ENCODE data around the gene FNTB.

The FNTB gene

GRCh38 chr14:64952598-64953309, 33.9 kb upstream of the FNTB start:
- no peak for DNase-seq (ENCODE audit: low read depth in 2 of 2)

GRCh38 chr14:64953310-64953654, 33.4 kb upstream of the FNTB start:
- no peak for DNase-seq (ENCODE audit: low read depth in 2 of 2)

- DNase-seq (ENCODE audit: low read depth in 2 of 2): no peak
Measured at GRCh38 chr14:64953661-64954060, 33.0 kb upstream of the FNTB start.

- DNase-seq (ENCODE audit: low read depth in 2 of 2): no peak
Measured at GRCh38 chr14:64954491-64955240, 32.0 kb upstream of the FNTB start.

- DNase-seq (ENCODE audit: low read depth in 2 of 2): no peak
Measured at GRCh38 chr14:64955297-64955696, 31.4 kb upstream of the FNTB start.

- no peak for DNase-seq (ENCODE audit: low read depth in 2 of 2)
Measured at GRCh38 chr14:64956697-64957406, 29.8 kb upstream of the FNTB start.

- no peak for DNase-seq (ENCODE audit: low read depth in 2 of 2)
Measured at GRCh38 chr14:64958201-64958600, 28.5 kb upstream of the FNTB start.

- no peak for DNase-seq (ENCODE audit: low read depth in 2 of 2)
Measured at GRCh38 chr14:64958743-64959142, 28.0 kb upstream of the FNTB start.

- DNase-seq (ENCODE audit: low read depth in 2 of 2): no peak
Measured at GRCh38 chr14:64960762-64961276, 25.9 kb upstream of the FNTB start.

GRCh38 chr14:64963611-64964010, 23.1 kb upstream of the FNTB start:
- no peak for DNase-seq (ENCODE audit: low read depth in 2 of 2)

GRCh38 chr14:64965356-64966000, 21.2 kb upstream of the FNTB start:
- no peak for DNase-seq (ENCODE audit: low read depth in 2 of 2)

GRCh38 chr14:64966976-64967375, 19.7 kb upstream of the FNTB start:
- no peak for DNase-seq (ENCODE audit: low read depth in 2 of 2)

GRCh38 chr14:64968167-64968566, 18.5 kb upstream of the FNTB start:
- DNase-seq (ENCODE audit: low read depth in 2 of 2): no peak

- DNase-seq (ENCODE audit: low read depth in 2 of 2): no peak
Measured at GRCh38 chr14:64968651-64969050, 18.0 kb upstream of the FNTB start.

- DNase-seq (ENCODE audit: low read depth in 2 of 2): no peak
Measured at GRCh38 chr14:64970041-64970440, 16.7 kb upstream of the FNTB start.

- DNase-seq (ENCODE audit: low read depth in 2 of 2): no peak
Measured at GRCh38 chr14:64970776-64971477, 15.8 kb upstream of the FNTB start.

- DNase-seq (ENCODE audit: low read depth in 2 of 2): no peak
Measured at GRCh38 chr14:64971491-64971942, 15.2 kb upstream of the FNTB start.

GRCh38 chr14:64971943-64972791, 14.5 kb upstream of the FNTB start, which contains the start of gene RAB15:
TSS of gene RAB15 (minus strand) at chr14:64972336. CDS start at chr14:64972076, 260 bp downstream.
- DNase-seq (ENCODE audit: low read depth in 2 of 2): no peak

- DNase-seq (ENCODE audit: low read depth in 2 of 2): no peak
Measured at GRCh38 chr14:64973026-64973442, 13.7 kb upstream of the FNTB start.

- DNase-seq (ENCODE audit: low read depth in 2 of 2): no peak
Measured at GRCh38 chr14:64973826-64974225, 12.9 kb upstream of the FNTB start.

Data from stimulated activated CD4-positive, alpha-beta T cell treated with anti-CD3 and anti-CD28 coated beads, Interleukin-1b, Interleukin-23, amount 100 ng/mL, for 1 hour (primary cell).